ENCODE data around the gene ACR. TPM values are rescaled to one million over a fixed set of nuclear protein-coding genes. Genes with fewer than 3 reads are reported as not detected.

Gene ACR
- total RNA-seq, 1 experiment from 2014 or later, result 0.21 TPM

- Histone ChIP-seq H3K27me3 (ENCODE audit: control insufficient read depth, insufficient read depth, low read length) (no peaks in the 10 kb centered on the region), H3K4me1 (ENCODE audit: control insufficient read depth, insufficient read depth, low read length) (no peaks in the 10 kb centered on the region), H3K9me3 (ENCODE audit: control insufficient read depth, insufficient read depth, low read depth, low read length) (no peaks in the 10 kb centered on the region), H3K27ac (ENCODE audit: low read length) (no peak overlapping the region), H3K4me3 (ENCODE audit: low read depth in 2 of 2, low read length in 2 of 2) (no peak overlapping the region), H3K36me3 (ENCODE audit: control insufficient read depth, insufficient read depth, low read length) (no peaks in the 10 kb centered on the region)
- BruUV-seq (replicated peaks), result no TSS peak
- intact Hi-C loops (cut with micrococcal nuclease; ENCODE audit: unreplicated experiment) (no loop called here), in situ Hi-C loops (cut with HindIII; ENCODE audit: low pct_unique_long_range_greater_than_20kb, low sequenced_read_pairs) (no loop called here)
- no peak for ATAC-seq
- DNase-seq (ENCODE audit: low read depth, low spot score), result no peak
- ChIA-PET CTCF (no interaction called here), POLR2A (no interaction called here)
- TF ChIP-seq TCF7L2 (IDR thresholded peaks at IDR 0.05; ENCODE audit: low read depth, low read length), result no peak
- TF ChIP-seq CTCF (IDR thresholded peaks at IDR 0.05), result no peak
- TF ChIP-seq SIN3A (IDR thresholded peaks at IDR 0.05; ENCODE audit: borderline replicate concordance, insufficient read depth, low read depth, low read length), result no peak
- TF ChIP-seq POLR2AphosphoS5 (IDR thresholded peaks at IDR 0.05; ENCODE audit: low read depth, low read length), result no peak
- TF ChIP-seq REST (IDR thresholded peaks at IDR 0.05; ENCODE audit: insufficient read depth in 1 of 2, low read depth in 2 of 2, low read length in 1 of 2), result no peak
Observed at GRCh38 chr22:50721257-50721844, 16.7 kb upstream of the ACR start.

- BruUV-seq (replicated peaks), result no TSS peak
- ChIA-PET POLR2A (no interaction called here), CTCF (no interaction called here)
- no peaks in the 10 kb centered on the region for H3K9me3 ChIP-seq (ENCODE audit: control insufficient read depth, insufficient read depth, low read depth, low read length)
- TF ChIP-seq CTCF (IDR thresholded peaks at IDR 0.05), result no peak
- no peak for TF ChIP-seq TCF7L2 (IDR thresholded peaks at IDR 0.05; ENCODE audit: low read depth, low read length)
- TF ChIP-seq REST (IDR thresholded peaks at IDR 0.05; ENCODE audit: insufficient read depth in 1 of 2, low read depth in 2 of 2, low read length in 1 of 2), result no peak
- TF ChIP-seq POLR2AphosphoS5 (IDR thresholded peaks at IDR 0.05; ENCODE audit: low read depth, low read length), result no peak
- TF ChIP-seq SIN3A (IDR thresholded peaks at IDR 0.05; ENCODE audit: borderline replicate concordance, insufficient read depth, low read depth, low read length), result no peak
- intact Hi-C loops (cut with micrococcal nuclease; ENCODE audit: unreplicated experiment) (no loop called here), in situ Hi-C loops (cut with HindIII; ENCODE audit: low pct_unique_long_range_greater_than_20kb, low sequenced_read_pairs) (no loop called here)
- H3K4me1 ChIP-seq (ENCODE audit: control insufficient read depth, insufficient read depth, low read length), result no peaks in the 10 kb centered on the region
- H3K27me3 ChIP-seq (ENCODE audit: control insufficient read depth, insufficient read depth, low read length), result no peaks in the 10 kb centered on the region
- H3K36me3 ChIP-seq (ENCODE audit: control insufficient read depth, insufficient read depth, low read length), result no peaks in the 10 kb centered on the region
- DNase-seq (ENCODE audit: low read depth, low spot score) (no peak), ATAC-seq (no peak)
- H3K4me3 ChIP-seq (ENCODE audit: low read depth in 2 of 2, low read length in 2 of 2), result no peak overlapping the region
- no peak overlapping the region for H3K27ac ChIP-seq (ENCODE audit: low read length)
Observed at GRCh38 chr22:50722048-50722701, 15.8 kb upstream of the ACR start.

Measured in Panc1 (cell line).